ENCODE measurements around the gene TRUB1. TPM values are rescaled to one million over a fixed set of nuclear protein-coding genes. Genes with fewer than 3 reads are reported as not detected.

The TRUB1 gene
- total RNA-seq, 1 donor from 2014 or later = 21.2 TPM

- H3K36me3 Mint-ChIP-seq (ENCODE audit: insufficient read depth) = no peaks in the 10 kb centered on the region
- H3K4me1 Mint-ChIP-seq (ENCODE audit: low read depth) = peaks cover 5% of the 10 kb centered on the region
- no peak overlapping the region for H3K27ac Mint-ChIP-seq
- no peak for DNase-seq (ENCODE audit: low spot score, unreplicated experiment)
- TF ChIP-seq, protein P1, sequence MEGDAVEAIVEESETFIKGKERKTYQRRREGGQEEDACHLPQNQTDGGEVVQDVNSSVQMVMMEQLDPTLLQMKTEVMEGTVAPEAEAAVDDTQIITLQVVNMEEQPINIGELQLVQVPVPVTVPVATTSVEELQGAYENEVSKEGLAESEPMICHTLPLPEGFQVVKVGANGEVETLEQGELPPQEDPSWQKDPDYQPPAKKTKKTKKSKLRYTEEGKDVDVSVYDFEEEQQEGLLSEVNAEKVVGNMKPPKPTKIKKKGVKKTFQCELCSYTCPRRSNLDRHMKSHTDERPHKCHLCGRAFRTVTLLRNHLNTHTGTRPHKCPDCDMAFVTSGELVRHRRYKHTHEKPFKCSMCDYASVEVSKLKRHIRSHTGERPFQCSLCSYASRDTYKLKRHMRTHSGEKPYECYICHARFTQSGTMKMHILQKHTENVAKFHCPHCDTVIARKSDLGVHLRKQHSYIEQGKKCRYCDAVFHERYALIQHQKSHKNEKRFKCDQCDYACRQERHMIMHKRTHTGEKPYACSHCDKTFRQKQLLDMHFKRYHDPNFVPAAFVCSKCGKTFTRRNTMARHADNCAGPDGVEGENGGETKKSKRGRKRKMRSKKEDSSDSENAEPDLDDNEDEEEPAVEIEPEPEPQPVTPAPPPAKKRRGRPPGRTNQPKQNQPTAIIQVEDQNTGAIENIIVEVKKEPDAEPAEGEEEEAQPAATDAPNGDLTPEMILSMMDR (IDR thresholded peaks at IDR 0.05; ENCODE audit: unreplicated experiment) = no peak
- peaks cover 33% of the 10 kb centered on the region for H3K27me3 Mint-ChIP-seq
- no peak overlapping the region for H3K4me3 Mint-ChIP-seq (ENCODE audit: low read depth)
- no peaks in the 10 kb centered on the region for H3K9me3 Mint-ChIP-seq (ENCODE audit: low read depth)
Measured at GRCh38 chr10:115023715-115024114, 85.7 kb downstream of the TRUB1 start.

DNA sequence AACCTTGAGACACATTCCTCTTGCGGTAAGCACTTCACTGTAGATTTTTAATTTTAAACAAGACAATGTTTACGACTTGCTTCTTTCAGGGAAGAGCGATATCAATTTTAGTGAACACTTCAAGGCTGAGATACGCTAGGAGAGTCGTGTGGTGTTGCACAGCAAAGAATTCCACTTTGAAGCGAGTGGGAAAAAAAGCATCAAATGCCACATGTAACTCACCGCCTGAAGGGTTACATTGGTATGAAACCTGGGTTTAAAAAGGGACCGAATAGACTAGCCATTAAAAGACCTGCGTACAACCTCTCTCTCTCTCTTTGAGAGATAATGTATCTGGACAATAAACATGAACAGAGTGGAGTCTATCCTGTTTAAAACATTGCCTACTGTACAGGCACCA is 86.4 kb downstream of the TRUB1 start:
- no peaks in the 10 kb centered on the region for H3K9me3 Mint-ChIP-seq (ENCODE audit: low read depth)
- H3K27ac Mint-ChIP-seq = no peak overlapping the region
- H3K36me3 Mint-ChIP-seq (ENCODE audit: insufficient read depth) = no peaks in the 10 kb centered on the region
- H3K27me3 Mint-ChIP-seq = peaks cover 26% of the 10 kb centered on the region
- TF ChIP-seq, protein P1 (IDR thresholded peaks at IDR 0.05; ENCODE audit: unreplicated experiment) = no peak
- H3K4me1 Mint-ChIP-seq (ENCODE audit: low read depth) = peaks cover 6% of the 10 kb centered on the region
- no peak overlapping the region for H3K4me3 Mint-ChIP-seq (ENCODE audit: low read depth)
- DNase-seq (ENCODE audit: low spot score, unreplicated experiment) = no peak

GRCh38 chr10:115026056-115026745 is 88.2 kb downstream of the TRUB1 start:
- Mint-ChIP-seq H3K9me3 (ENCODE audit: low read depth) (no peaks in the 10 kb centered on the region), H3K27me3 (peaks cover 18% of the 10 kb centered on the region), H3K4me1 (ENCODE audit: low read depth) (peaks cover 14% of the 10 kb centered on the region), H3K27ac (no peak overlapping the region), H3K36me3 (ENCODE audit: insufficient read depth) (no peaks in the 10 kb centered on the region), H3K4me3 (ENCODE audit: low read depth) (no peak overlapping the region)
- TF ChIP-seq, protein P1 (IDR thresholded peaks at IDR 0.05; ENCODE audit: unreplicated experiment) = peak; percentile 17
- DNase-seq (ENCODE audit: low spot score, unreplicated experiment) = no peak

- Mint-ChIP-seq H3K4me1 (ENCODE audit: low read depth) (peaks cover 14% of the 10 kb centered on the region), H3K27ac (no peak overlapping the region), H3K36me3 (ENCODE audit: insufficient read depth) (no peaks in the 10 kb centered on the region), H3K27me3 (peaks cover 18% of the 10 kb centered on the region), H3K9me3 (ENCODE audit: low read depth) (no peaks in the 10 kb centered on the region), H3K4me3 (ENCODE audit: low read depth) (no peak overlapping the region)
- TF ChIP-seq, protein P1 (IDR thresholded peaks at IDR 0.05; ENCODE audit: unreplicated experiment) = no peak
- DNase-seq (ENCODE audit: low spot score, unreplicated experiment) = no peak
Measured at GRCh38 chr10:115026746-115027140, 88.7 kb downstream of the TRUB1 start.

Other genes with a start within 250 kb of the TRUB1 start
- gene FHIP2A, start 116.4 kb upstream of the TRUB1 start, total RNA-seq = 22.7 and 22.9 TPM in 2 replicates
- gene ATRNL1, start 155.2 kb downstream of the TRUB1 start, total RNA-seq = 24.2 and 25.9 TPM in 2 replicates

Data from progenitor cell of endocrine pancreas (in vitro differentiated cells).